Liver (tissue), 9 donors: ENCODE results near the gene RELA. TPM values are rescaled to one million over a fixed set of nuclear protein-coding genes. Genes with fewer than 3 reads are reported as not detected.

ENCODE experiments used
- DNase-seq: peaks from one replicate; pipeline ENCODE4 v3.0.0-alpha.2; 2017; ENCODE audit warnings: low spot score
- H3K27ac ChIP-seq, 2 donors: one replicate each; pipeline ENCODE4 v1.7.0; 2013; ENCODE audit warnings: inconsistent platforms in 2 of 2, low read length in 2 of 2, control low read depth in 1 of 2, low read depth in 1 of 2, mild to moderate bottlenecking in 1 of 2
- H3K27me3 ChIP-seq, 4 donors: one replicate each; pipeline versions ENCODE4 v1.6.1 to v1.7.0; 2013; ENCODE audit warnings: low read length in 3 of 4, inconsistent platforms in 1 of 4, mild to moderate bottlenecking in 1 of 4, moderate library complexity in 1 of 4; ENCODE audit not compliant: control insufficient read depth in 4 of 4, insufficient read depth in 4 of 4
- H3K36me3 ChIP-seq, 4 donors: one replicate each; pipeline versions ENCODE4 v1.6.1 to v1.7.0; 2013; ENCODE audit warnings: low read length in 3 of 4, mild to moderate bottlenecking in 3 of 4, low read depth in 1 of 4, moderate library complexity in 1 of 4; ENCODE audit not compliant: control insufficient read depth in 4 of 4, insufficient read depth in 3 of 4
- H3K4me1 ChIP-seq, 4 donors: one replicate each; pipeline versions ENCODE4 v1.6.1 to v1.7.0; 2013; ENCODE audit warnings: low read length in 3 of 4, mild to moderate bottlenecking in 3 of 4, moderate library complexity in 1 of 4; ENCODE audit not compliant: control insufficient read depth in 4 of 4, insufficient read depth in 4 of 4
- H3K4me3 ChIP-seq, 3 donors: one replicate each; pipeline versions ENCODE4 v1.6.1 to v1.7.0; 2013; ENCODE audit warnings: low read length in 3 of 3, control low read depth in 1 of 3, low read depth in 1 of 3, mild to moderate bottlenecking in 1 of 3
- H3K9ac ChIP-seq, 2 donors: one replicate each; pipeline ENCODE4 v1.7.0; 2013; ENCODE audit warnings: low read length in 2 of 2, mild to moderate bottlenecking in 2 of 2, moderate library complexity in 2 of 2, control low read depth in 1 of 2, low read depth in 1 of 2
- H3K9me3 ChIP-seq, 4 donors: one replicate each; pipeline versions ENCODE4 v1.6.1 to v1.7.0; 2013; ENCODE audit warnings: low read length in 3 of 4; ENCODE audit not compliant: control insufficient read depth in 4 of 4
- EGR1 ChIP-seq, 2 donors: IDR thresholded peaks; 2 replicates each; pipeline ENCODE4 v1.6.1; 2016 to 2018; ENCODE audit warnings: antibody characterized with exemption in 2 of 2, low read depth in 2 of 2
- FOXA2 ChIP-seq: IDR thresholded peaks from 2 replicates; pipeline ENCODE4 v1.6.1; 2016; ENCODE audit warnings: antibody characterized with exemption
- HNF4G ChIP-seq: IDR thresholded peaks from 2 replicates; pipeline ENCODE4 v1.6.1; 2016; ENCODE audit warnings: antibody characterized with exemption
- JUND ChIP-seq, 2 donors: IDR thresholded peaks; 2 replicates each; pipeline ENCODE4 v1.6.1; 2016; ENCODE audit warnings: antibody characterized with exemption in 2 of 2
- RXRA ChIP-seq, 2 donors: IDR thresholded peaks; 2 replicates each; pipeline ENCODE4 v1.6.1; 2017 to 2018; ENCODE audit warnings: antibody characterized with exemption in 2 of 2, mild to moderate bottlenecking in 1 of 2
- SP1 ChIP-seq: IDR thresholded peaks from 2 replicates; pipeline ENCODE4 v1.6.1; 2018; ENCODE audit warnings: antibody characterized with exemption, mild to moderate bottlenecking
- WGBS: extraction: QIAGEN DNeasy Blood & Tissue Kit; methylation state at CpG from one replicate; pipeline ENCODE4 v1.1.7; 2013; 5-methylcytosine and 5-hydroxymethylcytosine counted together
- polyA plus RNA-seq, 2 donors: library from polyadenylated mRNA; stranded (reverse) in 1 of 2; unstranded in 1 of 2; fragments of 200-250 nt in 1 of 2; fragments of >200 nt in 1 of 2; fragmentation: Nextera tagmentation in 1 of 2; extraction: Ambion mirVana in 1 of 2; gene quantifications; one replicate each; pipeline versions ENCODE4 v1.2.1 to v1.2.3, GENCODE V29; 2013 to 2015
- total RNA-seq, 2 donors: library from RNA; depleted of rRNA; stranded (reverse); fragments of >200 nt; gene quantifications; one replicate each; pipeline ENCODE4 v1.2.3, GENCODE V29; 2014
- TF ChIP-seq, protein P1 (sequence below): IDR thresholded peaks from 2 replicates; pipeline ENCODE4 v1.6.1; 2016; ENCODE audit warnings: antibody characterized with exemption
- TF ChIP-seq, protein P2 (sequence below): IDR thresholded peaks from 2 replicates; pipeline ENCODE4 v1.6.1; 2016; ENCODE audit warnings: antibody characterized with exemption
- TF ChIP-seq, protein P3 (sequence below): fragments of 150-350 bp; IDR thresholded peaks from 2 replicates; pipeline ENCODE4 v1.5.1; 2017; ENCODE audit warnings: improper control_type of control experiment, low read depth, low read length; ENCODE audit not compliant: missing input control
- TF ChIP-seq, protein P4 (sequence below): IDR thresholded peaks from 2 replicates; pipeline ENCODE4 v1.6.1; 2016; ENCODE audit warnings: antibody characterized with exemption, mild to moderate bottlenecking
- donor health status: healthy.
- donor health status: healthy.
- donor health status: healthy.
- donor health status: healthy.
- donor health status: healthy.

The RELA gene
- total and polyA plus RNA-seq, 4 donors, result 11.1 to 30.7 (median 22.0) TPM

DNA sequence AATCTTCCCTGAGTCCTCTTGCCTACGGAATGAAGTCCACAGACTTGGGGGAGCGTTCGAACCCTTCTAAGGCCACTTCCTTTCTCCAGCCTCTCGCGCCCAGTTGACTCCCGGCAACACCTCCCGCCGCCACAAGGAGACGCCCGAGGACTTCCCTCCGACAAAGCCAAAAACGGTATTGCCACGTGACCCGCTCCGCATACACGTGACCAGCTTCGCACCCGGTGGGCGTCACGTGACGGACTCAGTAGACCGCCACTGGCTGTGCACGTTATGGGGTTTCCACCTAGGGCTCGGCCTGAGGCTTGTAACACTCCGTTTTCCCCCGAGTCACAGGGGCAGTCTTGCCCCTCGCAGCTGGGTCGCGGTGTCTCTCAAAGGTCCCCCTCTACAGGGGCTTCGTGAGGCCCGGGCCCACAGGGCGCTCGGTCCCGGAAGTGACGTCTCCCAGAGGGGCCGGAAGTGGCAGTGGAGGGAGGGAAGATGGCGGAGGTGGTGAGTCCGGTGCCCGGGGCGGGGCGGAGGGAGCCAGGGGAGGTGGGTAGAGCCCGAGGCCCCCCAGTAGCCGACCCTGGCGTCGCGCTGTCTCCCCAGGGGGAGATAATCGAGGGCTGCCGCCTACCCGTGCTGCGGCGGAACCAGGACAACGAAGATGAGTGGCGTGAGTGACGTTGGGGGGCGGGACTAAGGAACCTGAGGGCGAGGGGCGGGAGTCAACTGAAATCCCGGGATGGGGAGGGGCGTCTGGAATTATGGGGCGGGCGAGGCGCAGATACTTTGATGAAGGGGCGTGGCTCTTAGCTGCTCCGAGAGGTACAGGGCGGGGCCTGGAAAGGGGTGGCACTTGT lies 49.3 kb upstream of the RELA start, which contains the start of gene KAT5 (continued):
- no peak for TF ChIP-seq EGR1 (IDR thresholded peaks at IDR 0.05; ENCODE audit: low read depth in 2 of 2)
- TF ChIP-seq, protein P1, sequence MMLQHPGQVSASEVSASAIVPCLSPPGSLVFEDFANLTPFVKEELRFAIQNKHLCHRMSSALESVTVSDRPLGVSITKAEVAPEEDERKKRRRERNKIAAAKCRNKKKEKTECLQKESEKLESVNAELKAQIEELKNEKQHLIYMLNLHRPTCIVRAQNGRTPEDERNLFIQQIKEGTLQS, result no peak
- peak in 1 of 2 donors; percentile 19 for TF ChIP-seq RXRA (IDR thresholded peaks at IDR 0.05)
- peak; percentile 54 for TF ChIP-seq SP1
- TF ChIP-seq JUND (IDR thresholded peaks at IDR 0.05), result peak in 1 of 2 donors; percentile 31
- TF ChIP-seq, protein P2, sequence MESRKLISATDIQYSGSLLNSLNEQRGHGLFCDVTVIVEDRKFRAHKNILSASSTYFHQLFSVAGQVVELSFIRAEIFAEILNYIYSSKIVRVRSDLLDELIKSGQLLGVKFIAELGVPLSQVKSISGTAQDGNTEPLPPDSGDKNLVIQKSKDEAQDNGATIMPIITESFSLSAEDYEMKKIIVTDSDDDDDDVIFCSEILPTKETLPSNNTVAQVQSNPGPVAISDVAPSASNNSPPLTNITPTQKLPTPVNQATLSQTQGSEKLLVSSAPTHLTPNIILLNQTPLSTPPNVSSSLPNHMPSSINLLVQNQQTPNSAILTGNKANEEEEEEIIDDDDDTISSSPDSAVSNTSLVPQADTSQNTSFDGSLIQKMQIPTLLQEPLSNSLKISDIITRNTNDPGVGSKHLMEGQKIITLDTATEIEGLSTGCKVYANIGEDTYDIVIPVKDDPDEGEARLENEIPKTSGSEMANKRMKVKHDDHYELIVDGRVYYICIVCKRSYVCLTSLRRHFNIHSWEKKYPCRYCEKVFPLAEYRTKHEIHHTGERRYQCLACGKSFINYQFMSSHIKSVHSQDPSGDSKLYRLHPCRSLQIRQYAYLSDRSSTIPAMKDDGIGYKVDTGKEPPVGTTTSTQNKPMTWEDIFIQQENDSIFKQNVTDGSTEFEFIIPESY, result peak; percentile 39

DNA sequence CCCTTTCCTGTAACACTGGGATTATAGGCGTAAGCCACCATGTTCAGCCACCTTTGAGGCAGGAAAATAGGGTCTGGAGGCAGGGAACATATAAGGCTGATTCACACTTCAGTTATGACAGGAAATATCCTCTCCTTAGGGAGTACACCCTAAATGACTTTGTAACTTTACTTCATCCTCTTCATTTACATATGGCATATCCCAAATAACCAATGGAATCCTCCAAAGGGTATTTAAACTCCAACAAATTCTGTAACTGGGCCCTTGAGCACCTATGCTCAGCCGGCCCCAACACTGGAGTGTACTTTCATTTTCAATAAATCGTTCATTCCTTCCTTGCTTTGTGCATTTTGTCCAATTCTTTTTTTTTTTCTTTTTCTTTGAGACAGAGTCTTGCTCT lies 47.7 kb upstream of the RELA start:
- Histone ChIP-seq H3K36me3 (peaks cover 2 to 19% (median 14%) of the 10 kb centered on the region in 4 donors), H3K27ac (no peak overlapping the region), H3K27me3 (no peaks in the 10 kb centered on the region), H3K9ac (no peak overlapping the region), H3K9me3 (no peaks in the 10 kb centered on the region), H3K4me1 (peaks cover 0 to 16% (median 6%) of the 10 kb centered on the region in 4 donors), H3K4me3 (no peak overlapping the region)
- no peak for TF ChIP-seq FOXA2
- TF ChIP-seq, protein P3, sequence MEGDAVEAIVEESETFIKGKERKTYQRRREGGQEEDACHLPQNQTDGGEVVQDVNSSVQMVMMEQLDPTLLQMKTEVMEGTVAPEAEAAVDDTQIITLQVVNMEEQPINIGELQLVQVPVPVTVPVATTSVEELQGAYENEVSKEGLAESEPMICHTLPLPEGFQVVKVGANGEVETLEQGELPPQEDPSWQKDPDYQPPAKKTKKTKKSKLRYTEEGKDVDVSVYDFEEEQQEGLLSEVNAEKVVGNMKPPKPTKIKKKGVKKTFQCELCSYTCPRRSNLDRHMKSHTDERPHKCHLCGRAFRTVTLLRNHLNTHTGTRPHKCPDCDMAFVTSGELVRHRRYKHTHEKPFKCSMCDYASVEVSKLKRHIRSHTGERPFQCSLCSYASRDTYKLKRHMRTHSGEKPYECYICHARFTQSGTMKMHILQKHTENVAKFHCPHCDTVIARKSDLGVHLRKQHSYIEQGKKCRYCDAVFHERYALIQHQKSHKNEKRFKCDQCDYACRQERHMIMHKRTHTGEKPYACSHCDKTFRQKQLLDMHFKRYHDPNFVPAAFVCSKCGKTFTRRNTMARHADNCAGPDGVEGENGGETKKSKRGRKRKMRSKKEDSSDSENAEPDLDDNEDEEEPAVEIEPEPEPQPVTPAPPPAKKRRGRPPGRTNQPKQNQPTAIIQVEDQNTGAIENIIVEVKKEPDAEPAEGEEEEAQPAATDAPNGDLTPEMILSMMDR, result no peak
- no peak for TF ChIP-seq SP1
- TF ChIP-seq RXRA (IDR thresholded peaks at IDR 0.05), result no peak
- TF ChIP-seq HNF4G, result no peak
- TF ChIP-seq JUND (IDR thresholded peaks at IDR 0.05), result no peak
- TF ChIP-seq, protein P1, result no peak
- TF ChIP-seq, protein P4, sequence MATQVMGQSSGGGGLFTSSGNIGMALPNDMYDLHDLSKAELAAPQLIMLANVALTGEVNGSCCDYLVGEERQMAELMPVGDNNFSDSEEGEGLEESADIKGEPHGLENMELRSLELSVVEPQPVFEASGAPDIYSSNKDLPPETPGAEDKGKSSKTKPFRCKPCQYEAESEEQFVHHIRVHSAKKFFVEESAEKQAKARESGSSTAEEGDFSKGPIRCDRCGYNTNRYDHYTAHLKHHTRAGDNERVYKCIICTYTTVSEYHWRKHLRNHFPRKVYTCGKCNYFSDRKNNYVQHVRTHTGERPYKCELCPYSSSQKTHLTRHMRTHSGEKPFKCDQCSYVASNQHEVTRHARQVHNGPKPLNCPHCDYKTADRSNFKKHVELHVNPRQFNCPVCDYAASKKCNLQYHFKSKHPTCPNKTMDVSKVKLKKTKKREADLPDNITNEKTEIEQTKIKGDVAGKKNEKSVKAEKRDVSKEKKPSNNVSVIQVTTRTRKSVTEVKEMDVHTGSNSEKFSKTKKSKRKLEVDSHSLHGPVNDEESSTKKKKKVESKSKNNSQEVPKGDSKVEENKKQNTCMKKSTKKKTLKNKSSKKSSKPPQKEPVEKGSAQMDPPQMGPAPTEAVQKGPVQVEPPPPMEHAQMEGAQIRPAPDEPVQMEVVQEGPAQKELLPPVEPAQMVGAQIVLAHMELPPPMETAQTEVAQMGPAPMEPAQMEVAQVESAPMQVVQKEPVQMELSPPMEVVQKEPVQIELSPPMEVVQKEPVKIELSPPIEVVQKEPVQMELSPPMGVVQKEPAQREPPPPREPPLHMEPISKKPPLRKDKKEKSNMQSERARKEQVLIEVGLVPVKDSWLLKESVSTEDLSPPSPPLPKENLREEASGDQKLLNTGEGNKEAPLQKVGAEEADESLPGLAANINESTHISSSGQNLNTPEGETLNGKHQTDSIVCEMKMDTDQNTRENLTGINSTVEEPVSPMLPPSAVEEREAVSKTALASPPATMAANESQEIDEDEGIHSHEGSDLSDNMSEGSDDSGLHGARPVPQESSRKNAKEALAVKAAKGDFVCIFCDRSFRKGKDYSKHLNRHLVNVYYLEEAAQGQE, result no peak
- no peak for TF ChIP-seq EGR1 (IDR thresholded peaks at IDR 0.05; ENCODE audit: low read depth in 2 of 2)
- WGBS, result 83% methylated on average over 3 of the region's 3 CpGs
- no peak for DNase-seq
